ENCODE results near the gene MAGI1.

MAGI1 gene

DNA sequence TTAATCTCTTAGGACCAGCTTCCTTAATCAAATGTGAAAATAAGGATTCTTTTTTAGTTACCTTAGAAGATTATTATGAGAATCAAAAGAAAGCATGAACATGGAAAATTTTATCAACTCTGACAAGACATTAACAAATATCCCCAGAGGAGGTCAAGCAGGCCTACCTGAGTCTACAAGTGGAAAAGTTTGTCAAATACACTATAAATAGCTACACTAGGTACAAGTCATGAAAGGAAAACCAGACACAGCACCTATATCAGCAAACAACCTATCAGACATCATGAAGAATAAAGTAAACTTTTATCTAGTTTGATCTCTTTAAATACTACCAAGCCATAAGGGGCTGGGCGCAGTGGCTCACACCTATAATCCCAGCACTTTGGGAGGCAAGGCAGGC is 126.1 kb downstream of the MAGI1 start:
- H3K4me1 ChIP-seq (ENCODE audit: low read depth, poor library complexity, severe bottlenecking): peaks cover 5% of the 10 kb centered on the region
- H2AFZ ChIP-seq (ENCODE audit: low read depth): no peak overlapping the region
- TF ChIP-seq, protein P1, sequence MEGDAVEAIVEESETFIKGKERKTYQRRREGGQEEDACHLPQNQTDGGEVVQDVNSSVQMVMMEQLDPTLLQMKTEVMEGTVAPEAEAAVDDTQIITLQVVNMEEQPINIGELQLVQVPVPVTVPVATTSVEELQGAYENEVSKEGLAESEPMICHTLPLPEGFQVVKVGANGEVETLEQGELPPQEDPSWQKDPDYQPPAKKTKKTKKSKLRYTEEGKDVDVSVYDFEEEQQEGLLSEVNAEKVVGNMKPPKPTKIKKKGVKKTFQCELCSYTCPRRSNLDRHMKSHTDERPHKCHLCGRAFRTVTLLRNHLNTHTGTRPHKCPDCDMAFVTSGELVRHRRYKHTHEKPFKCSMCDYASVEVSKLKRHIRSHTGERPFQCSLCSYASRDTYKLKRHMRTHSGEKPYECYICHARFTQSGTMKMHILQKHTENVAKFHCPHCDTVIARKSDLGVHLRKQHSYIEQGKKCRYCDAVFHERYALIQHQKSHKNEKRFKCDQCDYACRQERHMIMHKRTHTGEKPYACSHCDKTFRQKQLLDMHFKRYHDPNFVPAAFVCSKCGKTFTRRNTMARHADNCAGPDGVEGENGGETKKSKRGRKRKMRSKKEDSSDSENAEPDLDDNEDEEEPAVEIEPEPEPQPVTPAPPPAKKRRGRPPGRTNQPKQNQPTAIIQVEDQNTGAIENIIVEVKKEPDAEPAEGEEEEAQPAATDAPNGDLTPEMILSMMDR (conservative IDR thresholded peaks at IDR 0.05; ENCODE audit: low read depth, low read length): no peak
- H3K9ac ChIP-seq: no peak overlapping the region
- H3K36me3 ChIP-seq (ENCODE audit: insufficient read depth): no peaks in the 10 kb centered on the region
- H3K4me2 ChIP-seq: no peak overlapping the region
- no peaks in the 10 kb centered on the region for H3K79me2 ChIP-seq (ENCODE audit: insufficient read depth, low read depth)
- H3K4me3 ChIP-seq (IDR thresholded peaks at IDR 0.05; ENCODE audit: insufficient read depth, low read depth, low read length): no peak overlapping the region
- H3K27ac ChIP-seq: no peak overlapping the region
- no peaks in the 10 kb centered on the region for H4K20me1 ChIP-seq (ENCODE audit: insufficient read depth)
- no peaks in the 10 kb centered on the region for H3K27me3 ChIP-seq (ENCODE audit: insufficient read depth, low read depth)

DNA sequence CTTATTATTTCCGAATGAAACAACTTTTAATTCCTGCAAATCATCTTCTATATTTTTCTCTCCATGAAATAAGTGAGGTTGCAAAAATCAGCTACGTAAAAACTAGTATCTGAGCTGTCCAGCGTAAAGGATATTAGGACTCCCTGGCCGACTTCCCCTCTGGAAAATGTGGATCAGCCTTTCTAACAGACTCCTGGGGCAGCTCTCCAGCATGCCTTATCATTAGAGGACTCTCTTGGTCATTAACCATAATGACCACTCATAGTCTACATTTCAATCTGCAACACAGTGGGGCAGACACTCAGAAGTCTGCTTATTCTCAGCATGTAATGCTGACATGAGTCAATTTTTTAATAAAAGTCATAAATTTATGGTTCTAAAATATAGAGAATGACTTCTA is 130.1 kb downstream of the MAGI1 start:
- Histone ChIP-seq H3K27me3 (ENCODE audit: insufficient read depth, low read depth) (no peaks in the 10 kb centered on the region), H3K36me3 (ENCODE audit: insufficient read depth) (no peaks in the 10 kb centered on the region), H4K20me1 (ENCODE audit: insufficient read depth) (no peaks in the 10 kb centered on the region), H3K4me1 (ENCODE audit: low read depth, poor library complexity, severe bottlenecking) (no peaks in the 10 kb centered on the region), H3K79me2 (ENCODE audit: insufficient read depth, low read depth) (no peaks in the 10 kb centered on the region), H3K9ac (no peak overlapping the region), H3K27ac (no peak overlapping the region), H3K4me2 (no peak overlapping the region), H3K4me3 (IDR thresholded peaks at IDR 0.05; ENCODE audit: insufficient read depth, low read depth, low read length) (no peak overlapping the region), H2AFZ (ENCODE audit: low read depth) (no peak overlapping the region)
- TF ChIP-seq, protein P1 (conservative IDR thresholded peaks at IDR 0.05; ENCODE audit: low read depth, low read length): no peak

DNA sequence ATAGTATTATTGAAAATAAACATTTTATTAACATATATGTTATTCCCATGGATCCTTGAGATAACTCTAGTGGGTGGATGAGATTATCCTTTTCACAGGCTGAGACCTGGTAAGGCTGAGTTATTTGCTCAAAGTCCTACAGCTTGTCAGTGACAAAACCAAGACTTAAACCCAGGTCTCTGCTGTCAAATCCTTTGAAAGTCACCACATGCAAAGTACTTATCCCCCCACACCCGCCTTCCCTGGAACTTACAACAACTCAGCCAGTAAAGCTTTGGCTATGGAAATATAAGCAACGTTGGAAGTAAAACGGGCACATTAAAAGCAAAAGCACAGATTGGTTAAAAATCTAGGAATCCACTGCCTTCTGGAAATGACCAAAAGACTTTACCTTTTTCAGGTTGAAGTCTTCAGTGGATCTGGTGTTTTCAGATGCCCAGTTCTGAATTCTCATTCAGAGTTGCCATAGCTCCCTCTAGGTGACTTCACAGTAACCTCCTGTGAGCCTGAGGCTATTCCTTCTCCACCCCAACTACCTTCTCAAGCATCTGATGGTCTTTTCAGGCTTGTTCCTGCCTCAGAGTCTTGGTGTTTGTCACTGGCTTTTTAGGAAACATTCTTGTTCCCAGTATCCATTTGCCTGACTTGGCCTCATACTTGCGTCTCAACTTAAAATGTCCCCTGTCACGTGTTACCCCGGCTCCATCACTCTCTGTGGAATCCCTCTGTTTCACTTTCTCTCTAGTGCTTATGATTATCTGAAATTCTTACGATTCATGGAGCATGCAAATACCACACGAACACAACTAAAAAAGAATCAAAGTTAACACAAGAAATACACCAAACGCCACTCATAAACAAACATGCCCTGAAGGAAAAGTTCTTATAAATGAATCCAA is 131.2 kb downstream of the MAGI1 start:
- no peaks in the 10 kb centered on the region for H3K4me1 ChIP-seq (ENCODE audit: low read depth, poor library complexity, severe bottlenecking)
- H3K36me3 ChIP-seq (ENCODE audit: insufficient read depth): no peaks in the 10 kb centered on the region
- no peak overlapping the region for H3K4me3 ChIP-seq (IDR thresholded peaks at IDR 0.05; ENCODE audit: insufficient read depth, low read depth, low read length)
- H3K79me2 ChIP-seq (ENCODE audit: insufficient read depth, low read depth): no peaks in the 10 kb centered on the region
- H3K9ac ChIP-seq: no peak overlapping the region
- H3K27ac ChIP-seq: no peak overlapping the region
- no peak overlapping the region for H2AFZ ChIP-seq (ENCODE audit: low read depth)
- H3K27me3 ChIP-seq (ENCODE audit: insufficient read depth, low read depth): no peaks in the 10 kb centered on the region
- H3K4me2 ChIP-seq: no peak overlapping the region
- no peaks in the 10 kb centered on the region for H4K20me1 ChIP-seq (ENCODE audit: insufficient read depth)
- TF ChIP-seq, protein P1 (conservative IDR thresholded peaks at IDR 0.05; ENCODE audit: low read depth, low read length): no peak

DNA sequence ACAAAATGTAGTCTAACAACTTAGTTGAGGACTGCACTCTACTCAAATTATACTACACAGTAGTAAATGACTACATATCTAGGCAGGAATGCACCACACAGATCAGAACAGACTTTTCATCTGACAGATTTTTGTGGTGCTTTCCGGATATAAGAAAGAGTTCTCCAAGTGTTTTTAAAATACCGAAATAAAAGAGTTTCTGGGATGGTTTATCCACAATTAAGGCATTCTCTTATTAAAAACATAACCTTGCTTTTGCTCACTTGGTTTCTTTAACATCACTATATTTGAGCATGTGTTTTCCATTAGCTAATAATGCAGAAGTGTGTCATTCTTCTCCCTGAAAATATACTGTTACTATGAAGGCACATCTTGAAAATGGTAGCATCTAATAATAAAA is 132.9 kb downstream of the MAGI1 start:
- Histone ChIP-seq H3K27me3 (ENCODE audit: insufficient read depth, low read depth) (no peaks in the 10 kb centered on the region), H3K4me3 (IDR thresholded peaks at IDR 0.05; ENCODE audit: insufficient read depth, low read depth, low read length) (no peak overlapping the region), H3K4me1 (ENCODE audit: low read depth, poor library complexity, severe bottlenecking) (no peaks in the 10 kb centered on the region), H3K9ac (no peak overlapping the region), H3K4me2 (no peak overlapping the region), H3K79me2 (ENCODE audit: insufficient read depth, low read depth) (no peaks in the 10 kb centered on the region), H3K36me3 (ENCODE audit: insufficient read depth) (no peaks in the 10 kb centered on the region), H4K20me1 (ENCODE audit: insufficient read depth) (no peaks in the 10 kb centered on the region), H2AFZ (ENCODE audit: low read depth) (no peak overlapping the region), H3K27ac (no peak overlapping the region)
- TF ChIP-seq, protein P1 (conservative IDR thresholded peaks at IDR 0.05; ENCODE audit: low read depth, low read length): no peak
